ENCODE data around the gene CIC.

Gene CIC

DNA sequence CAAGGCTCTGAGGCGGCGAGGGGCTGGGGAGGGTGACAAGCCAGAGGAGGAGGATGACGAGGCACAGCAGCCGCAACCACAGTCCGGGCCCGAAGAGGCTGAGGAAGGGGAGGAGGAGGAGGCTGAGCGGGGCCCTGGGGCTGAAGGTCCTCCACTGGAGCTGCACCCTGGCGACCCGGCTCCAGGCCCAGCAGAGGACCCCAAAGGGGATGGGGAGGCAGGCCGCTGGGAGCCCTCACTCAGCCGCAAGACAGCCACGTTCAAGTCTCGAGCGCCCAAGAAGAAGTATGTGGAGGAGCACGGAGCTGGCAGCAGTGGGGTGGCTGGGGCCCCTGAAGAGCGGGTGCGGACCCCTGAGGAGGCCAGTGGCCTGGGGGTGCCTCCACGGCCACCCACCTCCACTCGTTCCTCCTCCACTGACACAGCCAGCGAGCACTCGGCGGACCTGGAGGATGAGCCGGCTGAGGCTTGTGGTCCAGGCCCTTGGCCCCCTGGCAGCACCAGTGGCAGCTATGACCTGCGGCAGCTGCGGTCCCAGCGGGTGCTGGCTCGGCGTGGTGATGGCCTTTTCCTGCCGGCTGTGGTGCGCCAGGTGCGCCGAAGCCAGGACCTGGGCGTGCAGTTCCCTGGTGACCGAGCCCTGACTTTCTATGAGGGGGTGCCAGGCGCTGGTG is 2.9 kb downstream of the CIC start:
- Histone ChIP-seq H3K27ac (ENCODE audit: low read length) (no peak overlapping the region), H3K4me3 (ENCODE audit: low read length) (no peak overlapping the region), H3K4me1 (ENCODE audit: control insufficient read depth, insufficient read depth, low read length) (no peaks in the 10 kb centered on the region), H3K27me3 (ENCODE audit: control insufficient read depth, insufficient read depth, low read length) (no peaks in the 10 kb centered on the region), H3K9me3 (ENCODE audit: control insufficient read depth, insufficient read depth, low read length) (no peaks in the 10 kb centered on the region), H3K36me3 (ENCODE audit: control insufficient read depth, insufficient read depth, low read length) (peaks cover 12% of the 10 kb centered on the region; the same call in 1 of the 2 replicates)
- no peak for DNase-seq (ENCODE audit: low read depth, low spot score)
- WGBS (ENCODE audit: insufficient coverage, insufficient read length): no CpG with 5 or more reads among the region's 35 CpGs

DNA sequence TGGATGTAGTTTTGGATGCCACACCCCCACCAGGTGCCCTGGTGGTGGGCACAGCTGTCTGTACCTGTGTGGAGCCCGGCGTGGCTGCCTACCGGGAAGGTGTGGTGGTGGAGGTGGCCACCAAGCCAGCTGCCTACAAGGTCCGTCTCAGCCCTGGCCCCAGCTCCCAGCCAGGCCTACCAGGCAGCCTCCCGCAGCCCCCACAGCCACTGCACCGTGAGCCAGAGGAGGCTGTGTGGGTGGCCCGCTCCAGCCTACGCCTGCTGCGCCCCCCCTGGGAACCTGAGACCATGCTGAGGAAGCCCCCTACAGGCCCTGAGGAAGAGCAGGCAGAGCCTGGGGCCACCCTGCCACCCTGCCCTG is 3.5 kb downstream of the CIC start:
- Histone ChIP-seq H3K4me3 (ENCODE audit: low read length) (no peak overlapping the region), H3K27ac (ENCODE audit: low read length) (no peak overlapping the region), H3K4me1 (ENCODE audit: control insufficient read depth, insufficient read depth, low read length) (no peaks in the 10 kb centered on the region), H3K9me3 (ENCODE audit: control insufficient read depth, insufficient read depth, low read length) (no peaks in the 10 kb centered on the region), H3K36me3 (ENCODE audit: control insufficient read depth, insufficient read depth, low read length) (peaks cover 12% of the 10 kb centered on the region; the same call in 1 of the 2 replicates), H3K27me3 (ENCODE audit: control insufficient read depth, insufficient read depth, low read length) (no peaks in the 10 kb centered on the region)
- WGBS (ENCODE audit: insufficient coverage, insufficient read length): no CpG with 5 or more reads among the region's 9 CpGs
- DNase-seq (ENCODE audit: low read depth, low spot score): no peak

DNA sequence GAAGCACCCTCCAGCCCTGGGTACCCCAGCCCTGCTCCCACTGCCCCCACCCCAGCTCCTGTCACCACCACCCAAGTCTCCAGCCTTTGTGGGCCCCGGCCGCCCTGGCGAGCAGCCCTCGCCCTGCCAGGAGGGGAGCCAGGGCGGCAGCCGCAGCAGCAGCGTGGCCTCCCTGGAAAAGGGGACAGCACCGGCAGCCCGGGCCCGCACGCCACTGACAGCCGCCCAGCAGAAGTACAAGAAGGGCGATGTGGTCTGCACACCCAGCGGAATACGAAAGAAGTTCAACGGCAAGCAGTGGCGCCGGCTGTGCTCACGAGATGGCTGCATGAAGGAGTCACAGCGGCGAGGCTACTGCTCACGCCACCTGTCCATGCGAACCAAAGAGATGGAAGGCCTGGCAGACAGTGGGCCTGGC is 3.9 kb downstream of the CIC start:
- H3K27ac ChIP-seq (ENCODE audit: low read length): no peak overlapping the region
- no CpG with 5 or more reads among the region's 23 CpGs for WGBS (ENCODE audit: insufficient coverage, insufficient read length)
- no peak overlapping the region for H3K4me3 ChIP-seq (ENCODE audit: low read length)
- no peak for DNase-seq (ENCODE audit: low read depth, low spot score)
- peaks cover 12% of the 10 kb centered on the region; the same call in 1 of the 2 replicates for H3K36me3 ChIP-seq (ENCODE audit: control insufficient read depth, insufficient read depth, low read length)
- no peaks in the 10 kb centered on the region for H3K27me3 ChIP-seq (ENCODE audit: control insufficient read depth, insufficient read depth, low read length)
- no peaks in the 10 kb centered on the region for H3K9me3 ChIP-seq (ENCODE audit: control insufficient read depth, insufficient read depth, low read length)
- H3K4me1 ChIP-seq (ENCODE audit: control insufficient read depth, insufficient read depth, low read length): no peaks in the 10 kb centered on the region

DNA sequence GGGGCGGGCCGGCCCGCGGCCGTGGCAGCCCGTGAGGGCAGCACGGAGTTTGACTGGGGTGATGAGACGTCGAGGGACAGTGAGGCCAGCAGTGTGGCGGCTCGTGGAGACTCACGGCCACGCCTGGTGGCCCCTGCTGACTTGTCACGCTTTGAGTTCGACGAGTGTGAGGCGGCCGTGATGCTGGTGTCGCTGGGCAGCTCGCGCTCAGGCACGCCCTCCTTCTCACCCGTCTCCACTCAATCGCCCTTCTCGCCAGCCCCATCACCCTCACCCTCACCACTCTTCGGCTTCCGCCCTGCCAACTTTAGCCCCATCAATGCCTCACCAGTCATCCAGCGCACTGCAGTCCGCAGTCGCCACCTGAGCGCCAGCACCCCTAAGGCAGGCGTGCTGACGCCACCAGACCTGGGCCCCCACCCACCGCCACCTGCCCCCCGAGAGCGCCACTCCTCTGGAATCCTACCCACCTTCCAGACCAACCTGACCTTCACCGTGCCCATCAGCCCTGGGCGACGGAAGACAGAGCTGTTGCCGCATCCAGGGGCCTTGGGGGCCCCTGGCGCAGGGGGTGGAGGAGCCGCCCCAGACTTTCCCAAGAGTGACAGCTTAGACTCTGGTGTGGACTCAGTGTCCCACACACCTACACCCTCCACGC is 4.5 kb downstream of the CIC start:
- DNase-seq (ENCODE audit: low read depth, low spot score): no peak

DNA sequence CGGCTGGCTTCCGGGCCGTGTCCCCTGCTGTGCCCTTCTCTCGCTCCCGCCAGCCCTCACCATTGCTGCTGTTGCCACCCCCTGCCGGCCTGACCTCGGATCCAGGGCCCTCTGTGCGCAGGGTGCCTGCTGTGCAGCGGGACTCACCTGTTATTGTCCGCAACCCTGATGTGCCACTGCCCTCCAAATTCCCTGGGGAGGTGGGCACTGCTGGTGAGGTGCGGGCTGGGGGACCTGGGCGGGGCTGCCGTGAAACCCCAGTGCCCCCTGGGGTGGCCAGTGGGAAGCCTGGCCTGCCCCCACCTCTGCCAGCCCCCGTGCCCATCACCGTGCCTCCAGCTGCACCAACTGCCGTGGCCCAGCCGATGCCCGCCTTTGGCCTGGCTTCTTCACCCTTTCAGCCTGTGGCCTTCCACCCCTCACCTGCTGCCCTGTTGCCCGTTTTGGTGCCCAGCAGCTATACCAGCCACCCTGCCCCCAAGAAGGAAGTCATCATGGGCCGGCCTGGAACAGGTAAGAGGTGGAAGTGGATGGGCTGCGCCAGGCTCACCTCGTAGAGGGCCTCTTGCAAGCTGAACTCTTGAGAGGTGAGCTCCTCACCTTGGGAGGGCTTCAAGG is 5.1 kb downstream of the CIC start:
- Histone ChIP-seq H3K4me3 (ENCODE audit: low read length) (no peak overlapping the region), H3K9me3 (ENCODE audit: control insufficient read depth, insufficient read depth, low read length) (no peaks in the 10 kb centered on the region), H3K4me1 (ENCODE audit: control insufficient read depth, insufficient read depth, low read length) (no peaks in the 10 kb centered on the region), H3K36me3 (ENCODE audit: control insufficient read depth, insufficient read depth, low read length) (peaks cover 12% of the 10 kb centered on the region; the same call in 1 of the 2 replicates), H3K27me3 (ENCODE audit: control insufficient read depth, insufficient read depth, low read length) (no peaks in the 10 kb centered on the region), H3K27ac (ENCODE audit: low read length) (no peak overlapping the region)
- WGBS (ENCODE audit: insufficient coverage, insufficient read length): no CpG with 5 or more reads among the region's 22 CpGs
- no peak for DNase-seq (ENCODE audit: low read depth, low spot score)

More for the DNA sequence above, 4.5 kb downstream of the CIC start:
- H3K9me3 ChIP-seq (ENCODE audit: control insufficient read depth, insufficient read depth, low read length): no peaks in the 10 kb centered on the region
- H3K27ac ChIP-seq (ENCODE audit: low read length): no peak overlapping the region
- H3K4me3 ChIP-seq (ENCODE audit: low read length): no peak overlapping the region
- no peaks in the 10 kb centered on the region for H3K4me1 ChIP-seq (ENCODE audit: control insufficient read depth, insufficient read depth, low read length)
- no CpG with 5 or more reads among the region's 43 CpGs for WGBS (ENCODE audit: insufficient coverage, insufficient read length)
- peaks cover 12% of the 10 kb centered on the region; the same call in 1 of the 2 replicates for H3K36me3 ChIP-seq (ENCODE audit: control insufficient read depth, insufficient read depth, low read length)
- H3K27me3 ChIP-seq (ENCODE audit: control insufficient read depth, insufficient read depth, low read length): no peaks in the 10 kb centered on the region

DNA sequence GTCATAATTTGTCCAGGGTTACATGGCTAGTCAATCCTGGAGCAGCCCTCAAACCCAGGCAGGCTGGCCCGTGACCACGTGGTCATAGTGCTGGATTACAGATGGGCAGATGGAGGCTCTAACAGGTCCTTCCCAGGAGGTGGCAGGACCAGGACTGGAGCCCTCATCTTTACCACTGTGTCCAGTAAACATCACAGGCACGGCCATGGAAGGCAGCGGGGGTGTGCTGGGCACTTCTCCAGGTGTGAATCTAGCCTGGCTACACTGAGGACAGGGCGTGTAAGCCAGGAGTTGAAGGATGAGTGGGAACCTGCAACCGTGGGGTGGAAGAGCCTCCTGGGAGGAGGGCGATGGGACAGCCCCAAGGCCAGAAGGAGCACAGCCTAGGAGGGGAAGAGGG is 6.1 kb downstream of the CIC start:
- Histone ChIP-seq H3K4me1 (ENCODE audit: control insufficient read depth, insufficient read depth, low read length) (no peaks in the 10 kb centered on the region), H3K27me3 (ENCODE audit: control insufficient read depth, insufficient read depth, low read length) (no peaks in the 10 kb centered on the region), H3K27ac (ENCODE audit: low read length) (no peak overlapping the region), H3K36me3 (ENCODE audit: control insufficient read depth, insufficient read depth, low read length) (peaks cover 12% of the 10 kb centered on the region; the same call in 1 of the 2 replicates), H3K9me3 (ENCODE audit: control insufficient read depth, insufficient read depth, low read length) (no peaks in the 10 kb centered on the region), H3K4me3 (ENCODE audit: low read length) (no peak overlapping the region)
- DNase-seq (ENCODE audit: low read depth, low spot score): no peak
- WGBS (ENCODE audit: insufficient coverage, insufficient read length): no CpG with 5 or more reads among the region's 7 CpGs

DNA sequence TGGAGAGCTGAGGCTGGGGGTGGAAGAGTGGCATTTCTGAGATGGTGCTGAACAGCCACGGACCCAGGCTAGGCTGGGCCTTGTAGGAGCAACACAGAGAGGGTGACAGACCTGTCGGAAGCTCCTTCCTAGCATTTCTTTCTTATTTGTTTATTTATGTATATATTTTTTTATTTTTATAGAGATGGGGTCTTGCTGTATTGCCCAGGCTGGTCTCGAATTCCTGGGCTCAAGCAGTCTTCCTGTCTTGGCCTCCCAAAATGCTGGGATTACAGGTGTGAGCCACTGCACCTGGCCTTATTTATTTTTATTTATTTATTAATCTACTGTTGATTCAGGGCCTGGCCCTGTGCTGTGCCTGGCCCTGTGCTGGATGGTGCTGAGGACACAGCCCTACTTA is 6.5 kb downstream of the CIC start:
- Histone ChIP-seq H3K36me3 (ENCODE audit: control insufficient read depth, insufficient read depth, low read length) (peaks cover 12% of the 10 kb centered on the region; the same call in 1 of the 2 replicates), H3K27me3 (ENCODE audit: control insufficient read depth, insufficient read depth, low read length) (no peaks in the 10 kb centered on the region), H3K9me3 (ENCODE audit: control insufficient read depth, insufficient read depth, low read length) (no peaks in the 10 kb centered on the region), H3K4me1 (ENCODE audit: control insufficient read depth, insufficient read depth, low read length) (no peaks in the 10 kb centered on the region), H3K4me3 (ENCODE audit: low read length) (no peak overlapping the region), H3K27ac (ENCODE audit: low read length) (no peak overlapping the region)
- DNase-seq (ENCODE audit: low read depth, low spot score): no peak
- no CpG with 5 or more reads among the region's 3 CpGs for WGBS (ENCODE audit: insufficient coverage, insufficient read length)

DNA sequence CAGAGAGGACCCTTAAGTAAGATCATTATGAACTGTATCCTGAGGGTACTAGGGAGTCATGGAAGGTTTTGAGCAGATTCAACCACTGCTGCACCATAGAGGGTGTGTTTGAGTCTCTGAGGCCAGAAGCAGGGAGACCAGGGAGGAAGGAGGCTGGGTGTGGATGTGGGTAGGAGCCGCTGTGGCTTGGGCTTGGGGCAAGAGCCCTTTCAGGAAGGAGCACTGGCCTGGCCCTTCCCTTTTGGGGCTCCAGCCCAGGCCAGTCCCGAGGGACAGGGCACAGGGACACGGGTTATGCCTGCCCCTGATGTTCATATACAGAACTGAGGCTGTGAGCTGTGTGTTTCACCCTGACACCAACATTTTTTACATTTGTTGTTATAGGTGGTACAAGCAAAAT is 7.2 kb downstream of the CIC start:
- Histone ChIP-seq H3K36me3 (ENCODE audit: control insufficient read depth, insufficient read depth, low read length) (peaks cover 12% of the 10 kb centered on the region; the same call in 1 of the 2 replicates), H3K27me3 (ENCODE audit: control insufficient read depth, insufficient read depth, low read length) (no peaks in the 10 kb centered on the region), H3K9me3 (ENCODE audit: control insufficient read depth, insufficient read depth, low read length) (no peaks in the 10 kb centered on the region), H3K4me3 (ENCODE audit: low read length) (no peak overlapping the region), H3K4me1 (ENCODE audit: control insufficient read depth, insufficient read depth, low read length) (peaks cover 2% of the 10 kb centered on the region; the same call in 1 of the 2 replicates), H3K27ac (ENCODE audit: low read length) (no peak overlapping the region)
- no CpG with 5 or more reads among the region's 3 CpGs for WGBS (ENCODE audit: insufficient coverage, insufficient read length)
- no peak for DNase-seq (ENCODE audit: low read depth, low spot score)

DNA sequence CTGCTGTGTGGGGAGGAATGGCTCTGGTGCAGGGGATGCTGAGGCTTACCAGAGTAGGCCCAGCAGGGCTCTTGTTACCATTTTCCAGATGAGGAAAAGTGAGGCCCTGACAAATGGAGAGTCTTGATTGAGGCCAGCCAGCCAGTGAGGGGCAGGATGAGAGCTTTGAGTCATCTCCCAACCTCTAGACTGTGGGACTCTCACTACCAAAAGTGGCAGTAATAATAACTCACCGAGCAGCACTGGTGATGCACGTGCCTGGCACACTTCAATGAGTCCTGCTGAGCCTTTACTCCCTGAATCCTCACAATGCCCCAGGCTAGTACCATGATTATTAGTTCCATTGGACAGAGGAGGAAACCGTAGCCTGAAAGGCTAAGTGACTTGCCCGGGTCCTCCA is 7.8 kb downstream of the CIC start:
- Histone ChIP-seq H3K4me1 (ENCODE audit: control insufficient read depth, insufficient read depth, low read length) (peaks cover 2% of the 10 kb centered on the region; the same call in 1 of the 2 replicates), H3K9me3 (ENCODE audit: control insufficient read depth, insufficient read depth, low read length) (no peaks in the 10 kb centered on the region), H3K36me3 (ENCODE audit: control insufficient read depth, insufficient read depth, low read length) (peaks cover 12% of the 10 kb centered on the region; the same call in 1 of the 2 replicates), H3K4me3 (ENCODE audit: low read length) (no peak overlapping the region), H3K27me3 (ENCODE audit: control insufficient read depth, insufficient read depth, low read length) (no peaks in the 10 kb centered on the region), H3K27ac (ENCODE audit: low read length) (no peak overlapping the region)
- no peak for DNase-seq (ENCODE audit: low read depth, low spot score)
- WGBS (ENCODE audit: insufficient coverage, insufficient read length): no CpG with 5 or more reads among the region's 4 CpGs

DNA sequence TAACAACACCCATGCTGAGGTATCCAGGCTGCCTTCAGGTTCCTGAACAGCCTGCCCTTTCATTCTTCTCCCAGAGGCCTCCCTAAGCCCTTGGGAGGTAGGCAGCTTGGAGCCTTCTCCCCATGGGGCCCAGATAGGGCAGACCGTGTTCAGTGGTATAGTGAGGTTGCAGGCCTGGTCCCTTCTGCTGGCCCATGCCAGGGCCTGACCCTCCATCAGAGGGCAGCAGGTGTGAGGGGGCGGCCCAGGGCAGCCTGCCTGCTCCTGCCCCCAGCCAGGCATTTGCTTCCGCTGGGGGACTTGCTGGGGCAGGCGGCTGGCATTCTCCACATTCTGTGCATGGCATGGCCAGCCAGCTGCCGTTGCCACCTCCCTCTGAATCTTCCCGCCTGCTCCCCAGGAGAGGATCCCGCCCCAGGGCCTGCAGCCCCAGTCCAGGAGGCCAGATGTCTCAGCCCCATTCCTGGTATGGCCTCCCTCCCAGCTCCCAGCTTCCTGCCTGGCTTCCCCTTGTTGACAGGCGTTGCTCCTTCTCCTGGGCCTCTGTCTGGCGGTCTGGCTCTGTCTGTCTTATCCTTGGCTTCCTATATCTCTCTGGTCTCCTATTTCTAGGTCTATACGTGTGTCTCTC is 8.9 kb downstream of the CIC start:
- H3K27me3 ChIP-seq (ENCODE audit: control insufficient read depth, insufficient read depth, low read length): no peaks in the 10 kb centered on the region
- WGBS (ENCODE audit: insufficient coverage, insufficient read length): no CpG with 5 or more reads among the region's 10 CpGs
- H3K9me3 ChIP-seq (ENCODE audit: control insufficient read depth, insufficient read depth, low read length): no peaks in the 10 kb centered on the region
- peaks cover 11% of the 10 kb centered on the region; the same call in 1 of the 2 replicates for H3K36me3 ChIP-seq (ENCODE audit: control insufficient read depth, insufficient read depth, low read length)
- no peak overlapping the region for H3K4me3 ChIP-seq (ENCODE audit: low read length)
- DNase-seq (ENCODE audit: low read depth, low spot score): no peak
- H3K4me1 ChIP-seq (ENCODE audit: control insufficient read depth, insufficient read depth, low read length): peaks cover 8% of the 10 kb centered on the region
- no peak overlapping the region for H3K27ac ChIP-seq (ENCODE audit: low read length)

All from iPS DF 6.9 (cell line).